K562 treated with DMSO at 1 percent for 24 hours (cell line): ENCODE results near the gene PTPRE. TPM values are rescaled to one million over a fixed set of nuclear protein-coding genes. Genes with fewer than 3 reads are reported as not detected.

ENCODE experiments used
- total RNA-seq: library from RNA; unstranded; fragments of 300-600 nt; gene quantifications from 2 replicates; pipeline ENCODE4 v1.2.3, GENCODE V29; 2022; ENCODE audit warnings: low read depth; ENCODE audit not compliant: insufficient read depth

PTPRE gene
- total RNA-seq = not detected in 2 replicates

GRCh38 chr10:127906548-127907377 is at the start of gene PTPRE:
Gene PTPRE (plus strand): TSS chr10:127907103. CDS start chr10:128040882, 133,779 bp downstream.

GRCh38 chr10:127892743-127893142 is 14.2 kb upstream of the PTPRE start, which contains the start of gene CLRN3:
Gene CLRN3 (minus strand): TSS chr10:127892941. CDS start chr10:127892784, 157 bp downstream.

GRCh38 chr10:128125944-128126764 is 219.3 kb downstream of the PTPRE start, which contains the start of gene MKI67:
Gene MKI67 (minus strand): TSS chr10:128126423. CDS start chr10:128125667, 756 bp downstream.

Other genes with a start within 250 kb of the PTPRE start
- gene FOXI2, start 169.9 kb upstream of the PTPRE start, total RNA-seq = not detected in 2 replicates
- not detected in 2 replicates for gene CLRN3, start 14.2 kb upstream of the PTPRE start, total RNA-seq
- gene MKI67, start 219.3 kb downstream of the PTPRE start, total RNA-seq = 32.1 and 33.4 TPM in 2 replicates